RWPE2 (cell line): ENCODE results near the gene PHACTR4.
"Not testable (repeated sequence)": the region's sequence is repeated elsewhere in the genome, so short reads cannot be mapped to it uniquely, and the experiment has no call there.

Source experiments
- ATAC-seq: fragments of 200-7000 bp; cut with Tn5 transposase; 3 replicates; pipeline ENCODE4 v1.9.1; 2021; ENCODE audit warnings: low read depth
- DNase-seq: peaks from one replicate; pipeline ENCODE4 v3.0.0-alpha.2; 2020; ENCODE audit warnings: low spot score
- H3K27ac ChIP-seq: fragments of 450-650 bp; 2 replicates; pipeline ENCODE4 v1.5.1; 2017; ENCODE audit warnings: mild to moderate bottlenecking; ENCODE audit not compliant: poor library complexity, severe bottlenecking
- H3K27me3 ChIP-seq: fragments of 250-450 bp; sonication (Bioruptor Pico); 2 replicates; pipeline ENCODE4 v1.5.1; 2021; ENCODE audit warnings: mild to moderate bottlenecking, moderate library complexity; ENCODE audit not compliant: insufficient read depth, poor library complexity, severe bottlenecking
- H3K36me3 ChIP-seq: fragments of 250-450 bp; sonication (Bioruptor Pico); 2 replicates; pipeline ENCODE4 v1.5.1; 2020; ENCODE audit warnings: low read depth, mild to moderate bottlenecking, moderate library complexity
- H3K4me1 ChIP-seq: fragments of 250-450 bp; sonication (Bioruptor Pico); 2 replicates; pipeline ENCODE4 v1.5.1; 2021; ENCODE audit warnings: mild to moderate bottlenecking, moderate library complexity; ENCODE audit not compliant: insufficient read depth, poor library complexity, severe bottlenecking
- H3K4me3 ChIP-seq: fragments of 250-450 bp; sonication (Bioruptor Pico); 2 replicates; pipeline ENCODE4 v1.5.1; 2021; ENCODE audit warnings: mild to moderate bottlenecking, moderate library complexity; ENCODE audit not compliant: severe bottlenecking
- H3K9me3 ChIP-seq: fragments of 250-450 bp; sonication (Bioruptor Pico); 2 replicates; pipeline ENCODE4 v1.5.1; 2021; ENCODE audit warnings: mild to moderate bottlenecking, moderate library complexity; ENCODE audit not compliant: severe bottlenecking
- TF ChIP-seq, protein P1 (sequence below): fragments of 450-650 bp; IDR thresholded peaks from one replicate; pipeline ENCODE4 v1.5.1; 2017; ENCODE audit warnings: mild to moderate bottlenecking, moderate library complexity; ENCODE audit not compliant: poor library complexity, severe bottlenecking

The PHACTR4 gene

DNA sequence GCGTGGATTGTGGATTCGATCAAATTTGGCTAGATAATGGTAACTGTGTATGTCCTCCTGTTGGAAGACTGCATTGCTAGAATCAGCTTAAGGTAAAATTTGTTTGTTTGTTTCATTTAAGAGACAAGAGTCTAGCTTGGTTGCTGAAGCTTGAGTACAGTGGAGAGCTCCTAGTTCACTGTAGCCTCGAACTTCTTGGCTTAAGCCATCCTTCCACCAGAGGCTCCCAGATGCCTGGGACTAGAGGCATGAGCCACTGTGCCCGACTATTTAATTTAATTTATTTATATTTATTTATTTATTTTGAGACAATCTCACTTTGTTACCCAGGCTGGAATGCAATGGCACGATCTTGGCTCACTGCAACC lies 1.5 kb downstream of the PHACTR4 start:
- Histone ChIP-seq H3K27ac (no peak overlapping the region), H3K27me3 (no peaks in the 10 kb centered on the region), H3K4me1 (peaks cover 30% of the 10 kb centered on the region), H3K9me3 (no peaks in the 10 kb centered on the region), H3K4me3 (peak overlapping the region; percentile 95), H3K36me3 (peaks cover 14% of the 10 kb centered on the region; the same call in 1 of the 2 replicates)
- no peak for ATAC-seq
- TF ChIP-seq, protein P1, sequence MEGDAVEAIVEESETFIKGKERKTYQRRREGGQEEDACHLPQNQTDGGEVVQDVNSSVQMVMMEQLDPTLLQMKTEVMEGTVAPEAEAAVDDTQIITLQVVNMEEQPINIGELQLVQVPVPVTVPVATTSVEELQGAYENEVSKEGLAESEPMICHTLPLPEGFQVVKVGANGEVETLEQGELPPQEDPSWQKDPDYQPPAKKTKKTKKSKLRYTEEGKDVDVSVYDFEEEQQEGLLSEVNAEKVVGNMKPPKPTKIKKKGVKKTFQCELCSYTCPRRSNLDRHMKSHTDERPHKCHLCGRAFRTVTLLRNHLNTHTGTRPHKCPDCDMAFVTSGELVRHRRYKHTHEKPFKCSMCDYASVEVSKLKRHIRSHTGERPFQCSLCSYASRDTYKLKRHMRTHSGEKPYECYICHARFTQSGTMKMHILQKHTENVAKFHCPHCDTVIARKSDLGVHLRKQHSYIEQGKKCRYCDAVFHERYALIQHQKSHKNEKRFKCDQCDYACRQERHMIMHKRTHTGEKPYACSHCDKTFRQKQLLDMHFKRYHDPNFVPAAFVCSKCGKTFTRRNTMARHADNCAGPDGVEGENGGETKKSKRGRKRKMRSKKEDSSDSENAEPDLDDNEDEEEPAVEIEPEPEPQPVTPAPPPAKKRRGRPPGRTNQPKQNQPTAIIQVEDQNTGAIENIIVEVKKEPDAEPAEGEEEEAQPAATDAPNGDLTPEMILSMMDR, result no peak
- no peak for DNase-seq

DNA sequence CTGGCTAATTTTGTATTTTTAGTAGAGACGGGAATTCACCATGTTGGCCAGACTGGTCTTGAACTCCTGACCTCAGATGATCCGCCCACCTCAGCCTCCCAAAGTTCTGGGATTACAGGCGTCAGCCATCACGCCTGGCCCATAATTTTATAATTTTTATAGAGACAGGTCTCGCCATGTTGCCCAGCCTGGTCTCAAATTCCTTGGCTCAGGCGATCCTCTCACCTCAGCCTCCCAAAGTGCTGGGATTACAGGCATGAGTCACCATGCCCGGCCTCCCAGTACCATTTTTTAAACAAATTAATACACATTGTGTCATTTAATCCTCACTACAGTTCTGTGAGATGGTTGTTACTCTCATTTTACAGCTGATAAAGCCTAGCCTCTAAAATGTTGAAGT lies 3.9 kb downstream of the PHACTR4 start:
- not testable (repeated sequence) for DNase-seq

DNA sequence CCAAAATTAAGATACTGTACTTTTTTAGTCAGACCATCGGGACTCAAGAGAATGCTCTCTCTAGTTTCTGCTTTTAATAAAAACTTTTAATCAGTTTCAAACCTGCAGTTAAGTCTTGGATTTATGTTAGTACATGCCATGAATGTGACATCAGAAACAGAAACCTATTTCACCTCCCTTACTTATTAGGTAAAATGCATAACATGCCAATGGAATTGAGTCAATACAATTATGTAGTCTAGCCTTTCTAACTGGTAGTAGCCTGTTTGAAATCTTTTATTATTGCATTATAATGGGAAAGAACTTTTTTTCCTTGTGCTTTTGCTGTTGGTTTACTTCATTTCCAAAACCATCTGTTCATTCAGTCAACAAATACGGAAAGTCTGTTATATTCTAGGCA lies 4.8 kb downstream of the PHACTR4 start:
- H3K4me1 ChIP-seq, result peaks cover 25% of the 10 kb centered on the region
- no peak overlapping the region for H3K4me3 ChIP-seq
- no peak for DNase-seq
- TF ChIP-seq, protein P1, result no peak
- no peaks in the 10 kb centered on the region for H3K27me3 ChIP-seq
- H3K27ac ChIP-seq, result peak overlapping the region; percentile 78
- ATAC-seq, result 0 out of 3 replicates have a peak, but pooled peaks have one; percentile 13
- no peaks in the 10 kb centered on the region for H3K9me3 ChIP-seq
- peaks cover 21% of the 10 kb centered on the region for H3K36me3 ChIP-seq

More for the DNA sequence above, 3.9 kb downstream of the PHACTR4 start:
- Histone ChIP-seq H3K27ac (peak overlapping the region; percentile 78), H3K4me1 (peaks cover 25% of the 10 kb centered on the region), H3K36me3 (peaks cover 21% of the 10 kb centered on the region)
- not testable (repeated sequence) for H3K4me3 ChIP-seq, H3K9me3 ChIP-seq, ATAC-seq, H3K27me3 ChIP-seq

DNA sequence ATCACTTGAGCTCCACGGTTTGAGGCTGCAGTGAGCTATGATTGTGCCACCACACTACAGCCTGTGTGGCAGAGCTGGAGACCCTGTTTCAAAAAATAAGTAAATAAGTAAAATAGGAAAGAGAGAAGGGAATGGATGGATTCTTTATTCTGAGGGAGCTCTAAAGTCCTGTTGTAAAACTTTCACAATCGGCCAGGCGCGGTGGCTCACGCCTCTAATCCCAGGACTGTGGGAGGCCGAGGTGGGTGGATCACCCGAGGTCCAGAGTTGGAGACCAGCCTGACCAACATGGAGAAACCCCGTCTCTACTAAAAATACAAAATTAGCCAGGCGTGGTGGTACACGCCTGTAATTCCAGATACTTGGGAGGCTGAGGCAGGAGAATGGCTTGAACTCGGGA lies 6.1 kb downstream of the PHACTR4 start:
- not testable (repeated sequence) for ATAC-seq, H3K27me3 ChIP-seq, H3K27ac ChIP-seq, DNase-seq, H3K9me3 ChIP-seq, H3K4me3 ChIP-seq
- Histone ChIP-seq H3K4me1 (peaks cover 25% of the 10 kb centered on the region), H3K36me3 (peaks cover 21% of the 10 kb centered on the region)

DNA sequence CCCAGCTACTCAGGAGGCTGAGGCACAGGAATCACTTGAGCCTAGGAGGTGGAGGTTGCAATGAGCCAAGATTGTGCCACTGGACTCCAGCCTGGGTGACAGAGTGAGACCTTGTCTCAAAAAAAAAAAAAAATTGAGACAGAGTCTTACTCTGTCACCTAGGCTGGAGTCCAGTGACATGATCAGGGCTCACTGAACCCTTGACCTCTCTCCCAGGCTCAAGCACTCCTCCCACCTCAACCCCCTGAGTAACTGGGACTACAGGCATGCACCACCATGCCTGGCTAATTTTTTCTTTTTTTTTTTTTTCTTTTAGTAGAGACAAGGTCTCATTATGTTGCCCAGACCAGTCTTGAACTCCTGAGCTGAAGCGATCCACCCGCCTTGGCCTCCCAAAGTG lies 6.7 kb downstream of the PHACTR4 start:
- H3K4me1 ChIP-seq, result peaks cover 22% of the 10 kb centered on the region
- not testable (repeated sequence) for H3K9me3 ChIP-seq, H3K4me3 ChIP-seq, ATAC-seq, H3K27me3 ChIP-seq, DNase-seq, H3K27ac ChIP-seq
- peaks cover 17% of the 10 kb centered on the region for H3K36me3 ChIP-seq

DNA sequence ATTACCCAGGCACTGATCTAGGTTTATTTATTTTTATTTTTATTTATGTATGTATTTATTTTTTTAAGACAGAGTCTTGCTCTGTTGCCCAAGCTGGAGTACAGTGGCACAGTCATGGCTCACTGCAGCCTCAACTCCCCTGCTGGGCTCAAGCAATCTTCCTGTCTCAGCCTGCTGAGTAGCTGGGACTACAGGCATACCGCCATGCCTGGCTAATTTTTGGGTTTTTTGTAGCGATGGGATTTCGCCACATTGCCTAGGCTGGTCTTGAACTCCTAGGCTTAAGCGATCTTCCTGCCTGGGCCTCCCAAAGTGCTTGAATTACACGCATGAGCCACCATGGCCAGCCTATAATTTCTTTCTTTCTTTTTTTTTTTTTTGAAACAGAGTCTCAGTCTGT lies 9.4 kb downstream of the PHACTR4 start:
- DNase-seq, result no peak
- TF ChIP-seq, protein P1, result no peak
- Histone ChIP-seq H3K36me3 (peaks cover 12% of the 10 kb centered on the region), H3K4me1 (peaks cover 11% of the 10 kb centered on the region), H3K9me3 (no peaks in the 10 kb centered on the region), H3K27ac (no peak overlapping the region), H3K4me3 (no peak overlapping the region), H3K27me3 (no peaks in the 10 kb centered on the region)
- ATAC-seq, result no peak
